KOPT-K1 (cell line): ENCODE data around the gene DKK3.

ENCODE experiments used
- H3K27ac ChIP-seq: fragments of 200-600 bp; sonication (generic); 2 replicates; pipeline ENCODE4 v1.5.1; 2016; ENCODE audit warnings: antibody characterized with exemption, mild to moderate bottlenecking, low read depth, low read length; ENCODE audit not compliant: poor library complexity, severe bottlenecking
- H3K36me3 ChIP-seq: fragments of 200-600 bp; sonication (generic); 2 replicates; pipeline ENCODE4 v1.5.1; 2017; ENCODE audit warnings: antibody characterized with exemption, mild to moderate bottlenecking, low read length, moderate library complexity; ENCODE audit not compliant: insufficient read depth
- H3K9me3 ChIP-seq: fragments of 200-600 bp; sonication (generic); 2 replicates; pipeline ENCODE4 v1.5.1; 2017; ENCODE audit warnings: antibody characterized with exemption, low read length, mild to moderate bottlenecking; ENCODE audit not compliant: insufficient read depth, poor library complexity, severe bottlenecking

The DKK3 gene

GRCh38 chr11:12007769-12008737 lies at the start of gene DKK3:
DKK3 (minus strand) TSS chr11:12008626; CDS start chr11:12008582, 44 bp downstream.
- no peaks in the 10 kb centered on the region for H3K36me3 ChIP-seq
- peaks cover 4% of the 10 kb centered on the region for H3K9me3 ChIP-seq
- no peak within 1 kb of the TSS for H3K27ac ChIP-seq

GRCh38 chr11:12057299-12057980 lies 49.0 kb upstream of the DKK3 start:
- H3K9me3 ChIP-seq: peaks cover 7% of the 10 kb centered on the region
- H3K36me3 ChIP-seq: no peaks in the 10 kb centered on the region
- no peak overlapping the region for H3K27ac ChIP-seq

- Histone ChIP-seq H3K36me3 (no peaks in the 10 kb centered on the region), H3K9me3 (peaks cover 7% of the 10 kb centered on the region), H3K27ac (no peak overlapping the region)
These were observed 47.7 kb upstream of the DKK3 start for GRCh38 chr11:12056119-12056518.

- H3K27ac ChIP-seq: no peak overlapping the region
- no peaks in the 10 kb centered on the region for H3K36me3 ChIP-seq
- peaks cover 7% of the 10 kb centered on the region for H3K9me3 ChIP-seq
These were observed 45.4 kb upstream of the DKK3 start for GRCh38 chr11:12053606-12054361.

GRCh38 chr11:12052676-12053605 lies 44.5 kb upstream of the DKK3 start:
- Histone ChIP-seq H3K36me3 (no peaks in the 10 kb centered on the region), H3K9me3 (peaks cover 7% of the 10 kb centered on the region), H3K27ac (no peak overlapping the region)

- Histone ChIP-seq H3K9me3 (no peaks in the 10 kb centered on the region), H3K27ac (peak overlapping the region; percentile 39), H3K36me3 (no peaks in the 10 kb centered on the region)
These were observed 42.8 kb upstream of the DKK3 start for GRCh38 chr11:12051287-12051662.

- H3K9me3 ChIP-seq: no peaks in the 10 kb centered on the region
- H3K36me3 ChIP-seq: no peaks in the 10 kb centered on the region
- peak overlapping the region; percentile 39 for H3K27ac ChIP-seq
These were observed 42.3 kb upstream of the DKK3 start for GRCh38 chr11:12050470-12051286.

- Histone ChIP-seq H3K36me3 (no peaks in the 10 kb centered on the region), H3K27ac (no peak overlapping the region), H3K9me3 (no peaks in the 10 kb centered on the region)
These were observed 40.7 kb upstream of the DKK3 start for GRCh38 chr11:12048936-12049790.

GRCh38 chr11:12046636-12047236 lies 38.3 kb upstream of the DKK3 start:
- H3K9me3 ChIP-seq: no peaks in the 10 kb centered on the region
- H3K36me3 ChIP-seq: no peaks in the 10 kb centered on the region
- H3K27ac ChIP-seq: no peak overlapping the region

GRCh38 chr11:12045914-12046635 lies 37.6 kb upstream of the DKK3 start:
- Histone ChIP-seq H3K36me3 (no peaks in the 10 kb centered on the region), H3K27ac (no peak overlapping the region), H3K9me3 (no peaks in the 10 kb centered on the region)

GRCh38 chr11:12044799-12045198 lies 36.4 kb upstream of the DKK3 start:
- no peaks in the 10 kb centered on the region for H3K9me3 ChIP-seq
- no peak overlapping the region for H3K27ac ChIP-seq
- H3K36me3 ChIP-seq: no peaks in the 10 kb centered on the region
